ENCODE measurements around the gene CENPA.
"Not testable (repeated sequence)": the region's sequence is repeated elsewhere in the genome, so short reads cannot be mapped to it uniquely, and the experiment has no call there.

Gene CENPA

GRCh38 chr2:26785431-26786206 lies at the start of gene CENPA:
Gene CENPA (plus strand): TSS chr2:26786056. CDS start chr2:26786197, 141 bp downstream.
- TF ChIP-seq POLR2A (IDR thresholded peaks at IDR 0.05; ENCODE audit: low read depth, low read length) = peak; percentile 66; the same call in 1 of the 2 replicates
- DNase-seq (ENCODE audit: insufficient read length, low spot score) = peak; percentile 98
- peak; percentile 89 for FAIRE-seq

DNA sequence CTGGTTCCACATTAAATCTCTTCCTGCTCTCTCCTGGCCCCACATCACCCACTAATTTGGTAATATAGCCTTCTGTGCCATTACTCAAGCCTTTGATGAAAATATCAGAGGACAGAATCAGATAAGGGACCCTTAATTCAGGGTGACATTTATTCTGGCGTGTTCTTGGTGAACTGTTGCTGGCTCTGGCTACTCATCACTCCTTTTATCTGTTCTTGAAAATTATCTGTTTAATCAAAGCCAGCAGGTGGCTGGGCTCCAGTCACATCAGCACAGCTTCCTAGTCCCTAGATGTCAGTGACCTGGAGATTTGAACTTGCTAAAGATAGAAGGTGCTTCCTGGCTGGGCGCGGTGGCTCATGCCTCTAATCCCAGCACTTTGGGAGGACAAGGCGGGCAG lies 48.6 kb upstream of the CENPA start:
- TF ChIP-seq POLR2A (IDR thresholded peaks at IDR 0.05; ENCODE audit: low read depth, low read length) = no peak
- DNase-seq (ENCODE audit: insufficient read length, low spot score) (no peak), FAIRE-seq (no peak)

GRCh38 chr2:26738481-26738880 lies 47.4 kb upstream of the CENPA start:
- DNase-seq (ENCODE audit: insufficient read length, low spot score) = no peak
- no peak for TF ChIP-seq POLR2A (IDR thresholded peaks at IDR 0.05; ENCODE audit: low read depth, low read length)
- FAIRE-seq = no peak

GRCh38 chr2:26739514-26739913 lies 46.3 kb upstream of the CENPA start:
- TF ChIP-seq POLR2A (IDR thresholded peaks at IDR 0.05; ENCODE audit: low read depth, low read length) = no peak
- FAIRE-seq (no peak), DNase-seq (ENCODE audit: insufficient read length, low spot score) (no peak)

GRCh38 chr2:26740346-26740745 lies 45.5 kb upstream of the CENPA start:
- FAIRE-seq (no peak), DNase-seq (ENCODE audit: insufficient read length, low spot score) (no peak)

GRCh38 chr2:26740890-26741302 lies 45.0 kb upstream of the CENPA start:
- FAIRE-seq = no peak
- no peak for TF ChIP-seq POLR2A (IDR thresholded peaks at IDR 0.05; ENCODE audit: low read depth, low read length)
- DNase-seq (ENCODE audit: insufficient read length, low spot score) = no peak

More at GRCh38 chr2:26740346-26740745, 45.5 kb upstream of the CENPA start:
- no peak for TF ChIP-seq POLR2A (IDR thresholded peaks at IDR 0.05; ENCODE audit: low read depth, low read length)

- TF ChIP-seq POLR2A (IDR thresholded peaks at IDR 0.05; ENCODE audit: low read depth, low read length) = no peak
- FAIRE-seq = no peak
- no peak for DNase-seq (ENCODE audit: insufficient read length, low spot score)
These were observed 43.6 kb upstream of the CENPA start for GRCh38 chr2:26742048-26742770.

GRCh38 chr2:26743852-26744251 lies 42.0 kb upstream of the CENPA start:
- DNase-seq (ENCODE audit: insufficient read length, low spot score) = no peak

GRCh38 chr2:26744953-26745352 lies 40.9 kb upstream of the CENPA start:
- FAIRE-seq = no peak
- no peak for TF ChIP-seq POLR2A (IDR thresholded peaks at IDR 0.05; ENCODE audit: low read depth, low read length)

More at GRCh38 chr2:26743852-26744251, 42.0 kb upstream of the CENPA start:
- no peak for TF ChIP-seq POLR2A (IDR thresholded peaks at IDR 0.05; ENCODE audit: low read depth, low read length)
- no peak for FAIRE-seq

GRCh38 chr2:26745609-26746327 lies 40.1 kb upstream of the CENPA start:
- FAIRE-seq (no peak), DNase-seq (ENCODE audit: insufficient read length, low spot score) (no peak)
- no peak for TF ChIP-seq POLR2A (IDR thresholded peaks at IDR 0.05; ENCODE audit: low read depth, low read length)

More at GRCh38 chr2:26744953-26745352, 40.9 kb upstream of the CENPA start:
- DNase-seq (ENCODE audit: insufficient read length, low spot score) = no peak

DNA sequence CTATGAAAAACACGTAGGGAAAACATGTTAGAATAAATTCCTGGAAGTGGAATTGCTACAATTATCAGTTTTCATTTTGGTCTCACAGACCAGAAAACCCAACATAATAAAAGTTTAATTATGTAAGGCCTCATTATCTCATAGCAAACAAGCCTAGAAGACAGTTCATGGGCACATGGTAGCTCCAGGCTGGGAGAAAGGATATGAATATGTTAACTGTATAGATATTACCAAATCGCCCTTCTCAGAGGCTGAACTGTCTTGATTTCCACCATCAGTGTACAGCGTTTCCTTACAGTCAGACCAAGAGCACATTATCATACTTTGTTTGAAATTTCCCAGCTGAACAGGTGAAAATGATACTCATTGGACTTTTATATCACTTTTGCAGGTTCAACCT lies 38.9 kb upstream of the CENPA start:
- no peak for DNase-seq (ENCODE audit: insufficient read length, low spot score)
- no peak for TF ChIP-seq POLR2A (IDR thresholded peaks at IDR 0.05; ENCODE audit: low read depth, low read length)
- no peak for FAIRE-seq

DNA sequence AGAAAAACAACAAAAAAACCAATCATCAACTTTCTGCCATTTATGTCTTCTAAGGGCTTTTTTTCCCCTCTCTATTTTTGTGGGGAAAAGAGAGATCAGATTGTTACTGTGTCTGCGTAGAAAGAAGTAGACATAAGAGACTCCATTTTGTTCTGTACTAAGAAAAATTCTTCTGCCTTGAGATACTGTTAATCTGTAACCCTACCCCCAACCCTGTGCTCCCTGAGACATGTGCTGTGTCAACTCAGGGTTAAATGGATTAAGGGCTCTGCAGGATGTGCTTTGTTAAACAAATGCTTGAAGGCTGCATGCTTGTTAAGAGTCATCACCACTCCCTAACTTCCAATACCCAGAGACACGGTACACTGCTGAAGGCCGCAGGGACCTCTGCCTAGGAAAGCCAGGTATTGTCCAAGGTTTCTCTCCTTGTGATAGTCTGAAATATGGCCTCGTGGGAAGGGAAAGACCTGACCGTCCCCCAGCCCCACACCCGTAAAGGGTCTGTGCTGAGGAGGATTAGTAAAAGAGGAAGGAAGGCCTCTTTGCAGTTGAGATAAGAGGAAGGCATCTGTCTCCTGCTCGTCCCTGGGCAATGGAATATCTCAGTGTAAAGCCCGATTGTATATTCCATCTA lies 36.0 kb upstream of the CENPA start:
- not testable (repeated sequence) for FAIRE-seq; DNase-seq (ENCODE audit: insufficient read length, low spot score)

GRCh38 chr2:26750467-26750866 lies 35.4 kb upstream of the CENPA start:
- not testable (repeated sequence) for DNase-seq (ENCODE audit: insufficient read length, low spot score)

DNA sequence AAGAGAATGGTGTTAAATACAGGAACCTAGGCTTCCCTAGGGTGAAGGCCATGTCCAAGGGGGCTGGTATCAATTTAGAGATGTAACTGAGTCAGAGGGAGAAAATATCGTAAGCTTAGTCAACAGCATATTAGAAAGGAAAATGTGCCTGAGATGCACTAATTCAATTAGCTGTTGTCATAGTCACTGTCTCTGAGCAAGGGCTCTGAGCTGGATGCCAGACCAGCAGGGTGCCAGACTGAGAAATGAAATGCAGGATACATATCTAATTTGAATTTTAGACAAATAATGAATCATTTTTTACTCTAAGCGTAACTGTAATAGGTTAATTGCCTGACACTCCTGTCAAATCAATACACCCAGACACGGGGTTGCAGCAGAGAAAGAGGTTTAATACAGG lies 33.2 kb upstream of the CENPA start:
- TF ChIP-seq POLR2A (IDR thresholded peaks at IDR 0.05; ENCODE audit: low read depth, low read length) = no peak
- DNase-seq (ENCODE audit: insufficient read length, low spot score) (no peak), FAIRE-seq (no peak)

More at GRCh38 chr2:26750467-26750866, 35.4 kb upstream of the CENPA start:
- not testable (repeated sequence) for FAIRE-seq

Data from H54 (cell line).